Endothelial cell of umbilical vein (primary cell): Measurements from ENCODE around the gene PRMT9. TPM values are rescaled to one million over a fixed set of nuclear protein-coding genes. Genes with fewer than 3 reads are reported as not detected.

ENCODE experiments used
- BruUV-seq: library from RNA; stranded (reverse); fragments of 400-500 nt; replicated peaks from 2 replicates; lab custom pipeline; 2021; lab: Mats Ljungman, UMichigan
- CTCF ChIA-PET: fragments of 300-600, 350-600 bp; sonication (Branson Sonifier 250); formaldehyde crosslinking; loops from one replicate; lab custom pipeline; 2021; ENCODE audit warnings: antibody characterized with exemption, inconsistent platforms; lab: Charles Lee
- POLR2A ChIA-PET: fragments of 300-600, 350-600 bp; sonication (Branson Sonifier 250); formaldehyde crosslinking; loops from one replicate; lab custom pipeline; 2021; ENCODE audit warnings: antibody characterized with exemption, inconsistent platforms; lab: Charles Lee
- DNase-seq: peaks from one replicate; pipeline ENCODE4 v3.0.0-alpha.2; 2011; ENCODE audit warnings: low read depth, low spot score
- FAIRE-seq: peaks from 2 replicates; lab custom pipeline; 2011; peaks lifted over from hg19 to GRCh38; lab: Jason Lieb, UNC
- H2AFZ ChIP-seq: 2 replicates; pipeline ENCODE4 v1.6.0; 2012; ENCODE audit warnings: low read depth, low read length, control low read depth, inconsistent platforms
- H3K27ac ChIP-seq: 2 replicates; pipeline ENCODE4 v1.5.1; 2011; ENCODE audit warnings: low read depth, mild to moderate bottlenecking, control low read depth, low read length, moderate library complexity; ENCODE audit not compliant: insufficient read depth
- H3K27me3 ChIP-seq, 2 experiments: 2 replicates each; pipeline versions ENCODE4 v1.6.0 to v1.6.1; 2011; ENCODE audit warnings: low read length in 2 of 2, mixed read lengths in 1 of 2; ENCODE audit not compliant: control insufficient read depth in 2 of 2, insufficient read depth in 2 of 2
- H3K36me3 ChIP-seq, 2 experiments: 2 replicates in 1 of 2; 3 replicates in 1 of 2; pipeline ENCODE4 v1.5.1; 2011; ENCODE audit warnings: low read length in 2 of 2, mild to moderate bottlenecking in 1 of 2, moderate library complexity in 1 of 2; ENCODE audit not compliant: control insufficient read depth in 2 of 2, insufficient read depth in 2 of 2; ENCODE audit errors: extremely low read depth in 1 of 2
- H3K4me1 ChIP-seq: 3 replicates; pipeline ENCODE4 v1.5.1; 2011; ENCODE audit warnings: mild to moderate bottlenecking, low read length; ENCODE audit not compliant: control insufficient read depth, insufficient read depth; ENCODE audit errors: extremely low read depth
- H3K4me2 ChIP-seq: 2 replicates; pipeline ENCODE4 v1.6.1; 2011; ENCODE audit warnings: low read length, control low read depth, mixed read lengths; ENCODE audit not compliant: insufficient read depth
- H3K4me3 ChIP-seq, 3 experiments: fragments of 200-600 bp in 1 of 3; sonication (generic), shearing (Covaris generic) in 1 of 3; replicated peaks in 1 of 3; 2 replicates each; pipeline ENCODE4 v1.5.1; 2011 to 2016; ENCODE audit warnings: control low read depth in 3 of 3, low read length in 3 of 3, mild to moderate bottlenecking in 2 of 3, inconsistent platforms in 1 of 3, low read depth in 1 of 3, moderate library complexity in 1 of 3; ENCODE audit not compliant: insufficient read depth in 1 of 3
- H3K79me2 ChIP-seq: 2 replicates; pipeline ENCODE4 v1.6.0; 2012; ENCODE audit warnings: low read length, inconsistent platforms; ENCODE audit not compliant: control insufficient read depth, insufficient read depth
- H3K9ac ChIP-seq: replicated peaks from 2 replicates; pipeline ENCODE3; 2011; ENCODE audit warnings: low read length, control low read depth; ENCODE audit not compliant: insufficient read depth; ENCODE audit errors: extremely low read depth
- H3K9me1 ChIP-seq: replicated peaks from 3 replicates; pipeline ENCODE4 v1.6.0; 2011; ENCODE audit warnings: mild to moderate bottlenecking, low read length; ENCODE audit not compliant: control insufficient read depth, insufficient read depth; ENCODE audit errors: extremely low read depth
- H3K9me3 ChIP-seq: replicated peaks from 2 replicates; pipeline ENCODE4 v1.5.1; 2012; ENCODE audit warnings: low read length, inconsistent platforms; ENCODE audit not compliant: control insufficient read depth, insufficient read depth
- H4K20me1 ChIP-seq: replicated peaks from 2 replicates; pipeline ENCODE3; 2011; ENCODE audit warnings: mild to moderate bottlenecking, low read length; ENCODE audit not compliant: control insufficient read depth, insufficient read depth; ENCODE audit errors: extremely low read depth
- EZH2 ChIP-seq: IDR thresholded peaks from 2 replicates; pipeline ENCODE4 v1.6.1; 2012; ENCODE audit warnings: borderline replicate concordance, low read depth, mild to moderate bottlenecking, moderate library complexity, low read length, inconsistent platforms; ENCODE audit not compliant: severe bottlenecking
- FOS ChIP-seq: IDR thresholded peaks from 2 replicates; pipeline ENCODE4 v1.6.1; 2011; ENCODE audit warnings: mild to moderate bottlenecking, low read length, moderate library complexity, borderline replicate concordance; ENCODE audit not compliant: insufficient read depth
- GATA2 ChIP-seq: IDR thresholded peaks from 2 replicates; pipeline ENCODE4 v1.7.0; 2011; ENCODE audit warnings: low read depth, mild to moderate bottlenecking, moderate library complexity, mixed read lengths, low read length; ENCODE audit not compliant: insufficient read length, insufficient read depth
- JUN ChIP-seq: IDR thresholded peaks from 2 replicates; pipeline ENCODE4 v1.6.1; 2011; ENCODE audit warnings: borderline replicate concordance, low read depth; ENCODE audit not compliant: insufficient read length, insufficient read depth
- MYC ChIP-seq: IDR thresholded peaks from one replicate; pipeline ENCODE4 v1.6.1; 2011; ENCODE audit warnings: mild to moderate bottlenecking, low read depth, low read length
- POLR2A ChIP-seq: IDR thresholded peaks from 2 replicates; pipeline ENCODE4 v1.6.1; 2012; ENCODE audit warnings: low read depth, mild to moderate bottlenecking, control low read depth, low read length
- POLR2AphosphoS5 ChIP-seq: IDR thresholded peaks from 2 replicates; pipeline ENCODE4 v1.6.1; 2012; ENCODE audit warnings: low read depth, mild to moderate bottlenecking, control low read depth, low read length, moderate library complexity; ENCODE audit not compliant: insufficient read depth
- dilution Hi-C: fragments of 300-500 bp; cut with MboI; formaldehyde crosslinking; loops from one replicate; pipeline ENCODE4 v1.15.0; 2019; ENCODE audit warnings: low sequenced_read_pairs; ENCODE audit not compliant: extremely low pct_ligation_motif_present
- intact Hi-C: fragments of 100-400 bp; cut with micrococcal nuclease; formaldehyde crosslinking; loops from one replicate; pipeline ENCODE4 v1.10.0; 2022
- polyA plus RNA-seq, 4 experiments: library from polyadenylated mRNA; depleted of rRNA in 3 of 4; stranded (reverse) in 3 of 4; unstranded in 1 of 4; fragments of >200 nt; gene quantifications; 2 replicates each; pipeline versions ENCODE4 v1.2.1 to v1.2.3, GENCODE V29; 2011 to 2012; ENCODE audit warnings: missing spikeins in 1 of 4
- total RNA-seq: library from RNA; stranded (reverse); gene quantifications from 2 replicates; pipeline ENCODE4 v1.2.3, GENCODE V29; 2021
- TF ChIP-seq, protein P1 (sequence below): IDR thresholded peaks from 2 replicates; pipeline ENCODE4 v1.6.1; 2011; ENCODE audit not compliant: insufficient read depth, insufficient read length
- TF ChIP-seq, protein P2 (sequence below), 2 donors: IDR thresholded peaks; 1 replicate in 1 of 2; 2 replicates in 1 of 2; pipeline ENCODE4 v1.5.1; 2011; ENCODE audit warnings: low read length in 2 of 2, mild to moderate bottlenecking in 2 of 2, moderate library complexity in 2 of 2, control low read depth in 1 of 2, inconsistent platforms in 1 of 2, low read depth in 1 of 2; ENCODE audit not compliant: insufficient read depth in 1 of 2; ENCODE audit errors: extremely low read depth in 1 of 2

PRMT9 gene
- total and polyA plus RNA-seq, 2 donors (not counting 3 experiments of a cell fraction or from before 2014, with no cell fraction given): 3.2 to 9.0 TPM

DNA sequence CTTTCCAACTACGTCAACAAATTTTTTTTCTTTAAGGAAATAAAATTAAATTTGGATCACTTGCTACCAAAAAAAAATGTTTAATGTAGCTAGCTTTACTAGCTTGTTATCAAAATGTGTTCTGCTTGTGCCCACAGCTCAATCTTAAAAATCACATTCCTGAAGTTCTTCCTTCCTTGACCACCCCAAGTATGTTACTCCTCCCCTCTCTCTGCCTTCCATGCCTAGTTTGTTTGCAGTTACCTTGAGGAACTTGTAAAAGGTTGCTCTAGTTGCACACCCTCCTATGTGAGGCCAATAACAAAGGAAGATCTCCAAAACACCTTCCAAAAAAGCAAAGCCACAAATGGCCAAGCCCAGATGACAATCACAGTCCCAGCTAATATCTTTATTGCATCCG lies 86.4 kb downstream of the PRMT9 start:
- Histone ChIP-seq H3K27ac (no peak overlapping the region), H3K79me2 (no peaks in the 10 kb centered on the region), H2AFZ (no peak overlapping the region), H3K9ac (no peak overlapping the region), H4K20me1 (no peaks in the 10 kb centered on the region), H3K36me3 (no peaks in the 10 kb centered on the region), H3K9me1 (no peaks in the 10 kb centered on the region), H3K27me3 (peaks cover 0 to 3% of the 10 kb centered on the region in 2 experiments), H3K4me1 (peaks cover 4% of the 10 kb centered on the region), H3K9me3 (no peaks in the 10 kb centered on the region), H3K4me2 (no peak overlapping the region), H3K4me3 (no peak overlapping the region)
- CTCF ChIA-PET: interaction anchor here (0.8 to 7.6 kb wide), 5 partner anchors 9 to 269 kb away, joined by 4 to 146 read pairs (median 11); partner anchors contain the start of gene TMEM184C
- TF ChIP-seq POLR2A (no peak), FOS (no peak), GATA2 (no peak), MYC (no peak), JUN (no peak), EZH2 (no peak), POLR2AphosphoS5 (no peak)
- TF ChIP-seq, protein P1, sequence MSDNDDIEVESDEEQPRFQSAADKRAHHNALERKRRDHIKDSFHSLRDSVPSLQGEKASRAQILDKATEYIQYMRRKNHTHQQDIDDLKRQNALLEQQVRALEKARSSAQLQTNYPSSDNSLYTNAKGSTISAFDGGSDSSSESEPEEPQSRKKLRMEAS: no peak
- TF ChIP-seq, protein P2, sequence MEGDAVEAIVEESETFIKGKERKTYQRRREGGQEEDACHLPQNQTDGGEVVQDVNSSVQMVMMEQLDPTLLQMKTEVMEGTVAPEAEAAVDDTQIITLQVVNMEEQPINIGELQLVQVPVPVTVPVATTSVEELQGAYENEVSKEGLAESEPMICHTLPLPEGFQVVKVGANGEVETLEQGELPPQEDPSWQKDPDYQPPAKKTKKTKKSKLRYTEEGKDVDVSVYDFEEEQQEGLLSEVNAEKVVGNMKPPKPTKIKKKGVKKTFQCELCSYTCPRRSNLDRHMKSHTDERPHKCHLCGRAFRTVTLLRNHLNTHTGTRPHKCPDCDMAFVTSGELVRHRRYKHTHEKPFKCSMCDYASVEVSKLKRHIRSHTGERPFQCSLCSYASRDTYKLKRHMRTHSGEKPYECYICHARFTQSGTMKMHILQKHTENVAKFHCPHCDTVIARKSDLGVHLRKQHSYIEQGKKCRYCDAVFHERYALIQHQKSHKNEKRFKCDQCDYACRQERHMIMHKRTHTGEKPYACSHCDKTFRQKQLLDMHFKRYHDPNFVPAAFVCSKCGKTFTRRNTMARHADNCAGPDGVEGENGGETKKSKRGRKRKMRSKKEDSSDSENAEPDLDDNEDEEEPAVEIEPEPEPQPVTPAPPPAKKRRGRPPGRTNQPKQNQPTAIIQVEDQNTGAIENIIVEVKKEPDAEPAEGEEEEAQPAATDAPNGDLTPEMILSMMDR (IDR thresholded peaks at IDR 0.05; ENCODE audit: extremely low read depth in 1 of 2, insufficient read depth in 1 of 2, low read depth in 1 of 2, low read length in 2 of 2): no peak
- DNase-seq (no peak), FAIRE-seq (no peak)
- POLR2A ChIA-PET: interaction anchor here (0.7 to 1.0 kb wide), 2 partner anchors 258 to 269 kb away, joined by 3 read pairs; no protein-coding TSS in a partner anchor
- dilution Hi-C loops (no loop called here), intact Hi-C loops (no loop called here)
- no TSS peak for BruUV-seq
